Adrenal gland (tissue), 12 donors: ENCODE data around the gene VSTM2B. TPM values are rescaled to one million over a fixed set of nuclear protein-coding genes. Genes with fewer than 3 reads are reported as not detected.

Source experiments
- DNase-seq, 7 donors: peaks; one replicate each; pipeline ENCODE4 v3.0.0-alpha.2; 2019 to 2020
- H3K27ac ChIP-seq, 5 donors: fragments of 200-600 bp; sonication (generic) in 4 of 5; 1 replicate in 3 of 5; 2 replicates in 2 of 5; pipeline versions ENCODE4 v1.5.1 to v1.8.0; 2016 to 2020; ENCODE audit warnings: mild to moderate bottlenecking in 1 of 5
- H3K27me3 ChIP-seq: fragments of 200-600 bp; 2 replicates; pipeline ENCODE4 v1.8.0; 2021
- H3K36me3 ChIP-seq, 2 donors: fragments of 200-600 bp; replicated peaks in 1 of 2; 1 replicate in 1 of 2; 2 replicates in 1 of 2; pipeline versions ENCODE4 v1.5.1 to v1.8.0; 2018 to 2022
- H3K4me1 ChIP-seq, 2 donors: fragments of 200-600 bp; replicated peaks in 1 of 2; 1 replicate in 1 of 2; 2 replicates in 1 of 2; pipeline versions ENCODE4 v1.5.1 to v1.8.0; 2018 to 2021
- H3K4me3 ChIP-seq, 4 donors: fragments of 200-600 bp; sonication (generic) in 3 of 4; one replicate each; pipeline ENCODE4 v1.5.1; 2016 to 2018
- H3K9me3 ChIP-seq, 3 donors: fragments of 200-600 bp; sonication (generic) in 1 of 3; replicated peaks in 1 of 3; 1 replicate in 2 of 3; 2 replicates in 1 of 3; pipeline versions ENCODE4 v1.5.1 to v1.8.0; 2016 to 2021
- POLR2A ChIP-seq, 2 donors: fragments of 450-650 bp; IDR thresholded peaks; one replicate each; pipeline ENCODE4 v1.6.1; 2017; ENCODE audit warnings: antibody characterized with exemption in 2 of 2, mild to moderate bottlenecking in 2 of 2, moderate library complexity in 1 of 2
- WGBS, 4 donors: extraction: QIAGEN DNeasy Blood & Tissue Kit in 2 of 4; methylation state at CpG; one replicate each; pipeline versions ENCODE4 v1.1.5 to v1.1.7; 2013 to 2017; 5-methylcytosine and 5-hydroxymethylcytosine counted together
- intact Hi-C, 2 donors: fragments of 100-400 bp; cut with DNase I; formaldehyde crosslinking; loops; one replicate each; pipeline versions ENCODE4 v1.14.1 to v1.15.0; 2022 to 2023
- polyA plus RNA-seq, 3 donors: library from polyadenylated mRNA; stranded (reverse); fragments of 200-250 nt in 2 of 3; fragments of 350-450 nt in 1 of 3; fragmentation: Illumina TruSeq in 1 of 3; extraction: RNeasy Lipid Tissue Mini Kit (QIAGEN cat#74804) in 1 of 3; gene quantifications; one replicate each; pipeline ENCODE4 v1.2.3, GENCODE V29; 2013 to 2014
- total RNA-seq, 9 donors: library from RNA; depleted of rRNA in 4 of 9; stranded (reverse); fragments of >200 nt in 4 of 9; fragments of 120-200 nt in 1 of 9; fragmentation: NEBNext Ultra II Directional in 1 of 9; extraction: Animal tissue kit (Norgen Biotek cat#: 25700) in 1 of 9; gene quantifications; one replicate each; pipeline versions ENCODE4 v1.1.0 to v1.2.4, GENCODE V29; 2013 to 2023
- TF ChIP-seq, protein P1 (sequence below), 6 experiments: fragments of 450-650 bp in 4 of 6; fragments of 200-600 bp in 2 of 6; sonication (generic) in 1 of 6; IDR thresholded peaks; 1 replicate in 5 of 6; 2 replicates in 1 of 6; pipeline versions ENCODE4 v1.5.1 to v1.8.0; 2016 to 2021; ENCODE audit warnings: antibody characterized with exemption in 6 of 6, mild to moderate bottlenecking in 2 of 6, moderate library complexity in 1 of 6
- donor health status: healthy with polysubstance abuse.
- donor health status: Bipolar disorder and iron deficiency.
- donor health status: DM: yes; HTN: yes; CAD: no.
- donor health status: DM: no; HTN: no; CAD: no.
- donor health status: DM: no; HTN: no; CAD: no.
- donor health status: DM: yes; HTN: yes; CAD: no.

The VSTM2B gene
- total and polyA plus RNA-seq, 12 donors: 0.09 to 1.3 (median 0.64) TPM; not detected in 8

DNA sequence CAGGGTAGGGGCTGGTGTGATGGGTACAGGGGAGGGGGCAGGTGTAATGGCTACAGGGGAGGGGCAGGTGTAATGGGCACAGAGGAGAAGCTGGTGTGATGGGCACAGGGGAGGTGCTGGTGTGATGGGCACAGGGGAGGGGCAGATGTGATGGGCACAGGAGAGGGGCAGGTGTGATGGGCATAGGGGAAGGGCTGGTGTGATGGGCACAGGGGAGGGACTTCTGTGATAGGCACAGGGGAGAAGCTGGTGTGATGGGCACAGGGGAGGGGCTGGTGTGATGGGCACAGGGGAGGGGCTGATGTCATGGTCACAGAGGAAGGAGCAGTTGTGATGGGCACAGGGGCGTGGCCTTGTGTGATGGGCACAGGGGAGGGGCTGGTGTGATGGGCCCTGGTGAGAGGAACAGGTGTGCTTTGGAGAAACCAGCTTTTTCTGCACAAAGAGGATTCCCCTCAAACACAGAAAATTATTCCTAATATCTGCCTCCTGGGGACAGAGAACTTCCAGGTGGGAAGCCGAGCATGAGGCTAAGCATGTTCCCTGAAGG lies 41.6 kb downstream of the VSTM2B start:
- H3K27ac ChIP-seq: no peak overlapping the region
- DNase-seq: peak in 1 of 7 donors; percentile 27
- TF ChIP-seq, protein P1, sequence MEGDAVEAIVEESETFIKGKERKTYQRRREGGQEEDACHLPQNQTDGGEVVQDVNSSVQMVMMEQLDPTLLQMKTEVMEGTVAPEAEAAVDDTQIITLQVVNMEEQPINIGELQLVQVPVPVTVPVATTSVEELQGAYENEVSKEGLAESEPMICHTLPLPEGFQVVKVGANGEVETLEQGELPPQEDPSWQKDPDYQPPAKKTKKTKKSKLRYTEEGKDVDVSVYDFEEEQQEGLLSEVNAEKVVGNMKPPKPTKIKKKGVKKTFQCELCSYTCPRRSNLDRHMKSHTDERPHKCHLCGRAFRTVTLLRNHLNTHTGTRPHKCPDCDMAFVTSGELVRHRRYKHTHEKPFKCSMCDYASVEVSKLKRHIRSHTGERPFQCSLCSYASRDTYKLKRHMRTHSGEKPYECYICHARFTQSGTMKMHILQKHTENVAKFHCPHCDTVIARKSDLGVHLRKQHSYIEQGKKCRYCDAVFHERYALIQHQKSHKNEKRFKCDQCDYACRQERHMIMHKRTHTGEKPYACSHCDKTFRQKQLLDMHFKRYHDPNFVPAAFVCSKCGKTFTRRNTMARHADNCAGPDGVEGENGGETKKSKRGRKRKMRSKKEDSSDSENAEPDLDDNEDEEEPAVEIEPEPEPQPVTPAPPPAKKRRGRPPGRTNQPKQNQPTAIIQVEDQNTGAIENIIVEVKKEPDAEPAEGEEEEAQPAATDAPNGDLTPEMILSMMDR (IDR thresholded peaks at IDR 0.05): no peak
- no peak for TF ChIP-seq POLR2A (IDR thresholded peaks at IDR 0.05)

DNA sequence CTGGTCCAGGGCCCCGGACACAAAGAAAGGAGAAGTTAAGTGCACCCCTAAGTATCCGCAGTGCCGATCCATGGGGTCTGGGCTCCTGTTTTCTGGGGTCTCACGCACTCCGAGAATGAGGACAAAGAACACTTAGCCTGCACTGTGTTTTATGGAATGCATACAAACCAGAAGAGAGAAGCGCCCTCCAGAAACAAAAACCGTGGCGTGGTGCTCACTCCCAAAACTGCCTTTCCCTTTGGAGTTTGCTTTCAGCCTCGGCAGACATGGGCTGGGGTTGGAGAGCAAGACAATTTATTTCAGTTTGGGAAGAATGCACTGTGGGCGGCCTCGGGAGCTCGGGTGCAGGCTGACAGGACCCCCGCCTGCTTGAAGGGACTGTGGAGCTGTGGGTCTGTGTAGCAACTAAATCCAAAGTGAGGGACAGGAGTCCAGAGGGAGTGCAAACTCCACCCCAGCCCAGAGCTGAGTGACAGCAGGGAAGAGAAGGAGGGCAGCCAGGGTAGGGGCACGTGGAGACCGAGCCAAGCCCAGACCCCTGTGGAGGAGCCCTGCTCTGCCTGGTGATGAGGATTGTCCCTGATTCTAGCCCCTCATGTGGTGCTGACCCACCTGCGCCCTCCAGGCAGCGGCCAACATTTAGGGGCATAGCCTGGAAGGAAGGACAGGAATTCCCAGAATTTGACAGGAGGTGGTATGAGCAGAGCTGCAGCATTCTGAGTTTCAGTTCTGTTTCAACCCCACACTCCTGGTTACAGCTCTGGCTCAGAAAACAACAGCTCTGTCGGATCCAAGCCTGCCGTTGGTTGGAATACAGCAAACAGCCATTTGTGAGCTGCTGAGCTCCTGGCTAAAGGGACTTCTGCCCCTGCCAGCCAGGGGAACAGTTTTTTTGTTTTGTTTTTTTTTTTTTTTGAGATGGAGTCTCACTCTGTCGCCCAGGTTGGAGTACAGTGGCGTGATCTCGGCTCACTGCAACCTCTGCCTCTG lies 42.5 kb downstream of the VSTM2B start:
- no peaks in the 10 kb centered on the region for H3K9me3 ChIP-seq
- no peak overlapping the region for H3K27ac ChIP-seq
- no peaks in the 10 kb centered on the region for H3K36me3 ChIP-seq
- H3K4me1 ChIP-seq: no peaks in the 10 kb centered on the region
- WGBS, 4 donors: 53 to 57% (median 55%) methylated on average over 18 to 22 of the region's 22 CpGs
- peak in 1 of 7 donors; percentile 30 for DNase-seq
- H3K4me3 ChIP-seq: no peak overlapping the region
- intact Hi-C loops: no loop called here
- H3K27me3 ChIP-seq: no peaks in the 10 kb centered on the region
- TF ChIP-seq, protein P1 (IDR thresholded peaks at IDR 0.05): no peak
- no peak for TF ChIP-seq POLR2A (IDR thresholded peaks at IDR 0.05)

More for the DNA sequence above, 41.6 kb downstream of the VSTM2B start:
- Histone ChIP-seq H3K9me3 (no peaks in the 10 kb centered on the region), H3K27me3 (no peaks in the 10 kb centered on the region), H3K4me1 (no peaks in the 10 kb centered on the region), H3K4me3 (no peak overlapping the region), H3K36me3 (no peaks in the 10 kb centered on the region)
- intact Hi-C loops: no loop called here
- 54 to 82% (median 65%) methylated on average over 2 of the region's 2 CpGs for WGBS, 4 donors

DNA sequence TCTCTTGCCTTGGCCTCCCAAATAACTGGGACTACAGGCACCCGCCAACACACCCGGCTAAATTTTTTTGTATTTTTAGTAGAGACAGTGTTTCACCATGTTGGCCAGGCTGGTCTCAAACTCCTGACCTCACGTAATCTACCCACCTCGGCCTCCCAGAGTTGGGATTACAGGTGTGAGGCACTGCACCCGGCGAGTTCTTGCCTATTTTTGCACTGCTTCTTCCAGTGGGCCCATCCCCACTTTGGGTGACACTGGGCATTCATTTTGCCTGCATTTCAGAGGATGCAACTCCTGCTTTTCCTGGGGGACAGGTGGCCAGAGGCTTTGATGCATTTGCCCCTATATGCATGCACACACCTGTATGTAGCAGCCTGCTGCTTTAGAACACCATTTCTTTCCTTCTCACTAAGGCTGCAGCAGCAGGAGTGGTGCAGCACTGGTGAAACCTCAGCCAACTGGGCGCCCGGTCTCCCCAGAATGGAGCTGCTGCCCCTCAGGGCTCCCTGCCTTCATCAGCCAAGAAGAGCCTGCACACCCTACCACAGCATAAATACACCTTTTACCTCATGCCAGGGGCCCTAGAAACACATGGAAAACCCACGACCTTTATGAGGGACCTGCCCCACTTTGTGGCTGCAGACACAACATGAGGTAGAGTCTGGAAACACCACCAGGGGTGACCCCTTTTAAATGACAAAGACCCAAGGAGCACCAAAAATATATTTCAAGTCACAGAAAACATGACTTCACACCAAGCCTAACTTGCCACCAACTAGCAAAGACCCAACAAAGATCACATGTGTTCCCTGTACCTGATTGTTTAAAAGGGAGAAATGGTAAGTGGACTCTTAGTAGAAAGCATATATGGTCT lies 43.5 kb downstream of the VSTM2B start:
- intact Hi-C loops: no loop called here

More for the DNA sequence above, 43.5 kb downstream of the VSTM2B start:
- no peaks in the 10 kb centered on the region for H3K9me3 ChIP-seq
- no peak overlapping the region for H3K27ac ChIP-seq
- TF ChIP-seq, protein P1 (IDR thresholded peaks at IDR 0.05): no peak
- no peak for TF ChIP-seq POLR2A (IDR thresholded peaks at IDR 0.05)
- H3K27me3 ChIP-seq: peaks cover 4% of the 10 kb centered on the region
- WGBS, 4 donors: 50 to 79% (median 57%) methylated on average over 9 of the region's 9 CpGs
- DNase-seq: no peak
- no peaks in the 10 kb centered on the region for H3K36me3 ChIP-seq
- no peak overlapping the region for H3K4me3 ChIP-seq
- no peaks in the 10 kb centered on the region for H3K4me1 ChIP-seq
